Measurements from ENCODE around the gene RNF44.

- TF ChIP-seq POLR2A (IDR thresholded peaks at IDR 0.05; ENCODE audit: low read depth, low read length) (no peak), CTCF (conservative IDR thresholded peaks at IDR 0.05; ENCODE audit: low read depth, low read length) (no peak), SMC3 (IDR thresholded peaks at IDR 0.05; ENCODE audit: low read depth, low read length) (no peak), RCOR1 (IDR thresholded peaks at IDR 0.05; ENCODE audit: insufficient replicate concordance, low read length) (no peak), RAD21 (IDR thresholded peaks at IDR 0.05; ENCODE audit: low read length) (no peak), BHLHE40 (IDR thresholded peaks at IDR 0.05; ENCODE audit: low read depth, low read length) (no peak), MAFK (IDR thresholded peaks at IDR 0.05; ENCODE audit: low read depth, low read length) (no peak), CEBPB (IDR thresholded peaks at IDR 0.05; ENCODE audit: low read depth, low read length) (no peak), USF2 (IDR thresholded peaks at IDR 0.05; ENCODE audit: low read depth, low read length) (no peak), NFE2L2 (IDR thresholded peaks at IDR 0.05; ENCODE audit: low read depth, low read length) (no peak)
Measured at GRCh38 chr5:176507911-176508310, 29.3 kb downstream of the RNF44 start.

Measured in IMR-90 (cell line).